RCC 7860 (cell line): Measurements from ENCODE around the gene MRPL51.
A peak's percentile ranks its signal among the peaks of the same experiment; 100 is the strongest.
"Not testable (repeated sequence)": the region's sequence is repeated elsewhere in the genome, so short reads cannot be mapped to it uniquely, and the experiment has no call there.

Experiments used
- DNase-seq: peaks from one replicate; pipeline ENCODE4 v3.0.0-alpha.2; 2015; ENCODE audit warnings: low spot score
- FAIRE-seq: peaks from 2 replicates; lab custom pipeline; 2012; peaks lifted over from hg19 to GRCh38; lab: Jason Lieb, UNC

The MRPL51 gene

GRCh38 chr12:6492838-6493496, at the start of gene MRPL51:
TSS of gene MRPL51 (minus strand) at chr12:6493262. CDS start at chr12:6493136, 126 bp downstream.
- DNase-seq (peak; percentile 80), FAIRE-seq (peak; percentile 35)

- no peak for DNase-seq
- no peak for FAIRE-seq
These were observed 49.3 kb upstream of the MRPL51 start for GRCh38 chr12:6542209-6543009.

DNA sequence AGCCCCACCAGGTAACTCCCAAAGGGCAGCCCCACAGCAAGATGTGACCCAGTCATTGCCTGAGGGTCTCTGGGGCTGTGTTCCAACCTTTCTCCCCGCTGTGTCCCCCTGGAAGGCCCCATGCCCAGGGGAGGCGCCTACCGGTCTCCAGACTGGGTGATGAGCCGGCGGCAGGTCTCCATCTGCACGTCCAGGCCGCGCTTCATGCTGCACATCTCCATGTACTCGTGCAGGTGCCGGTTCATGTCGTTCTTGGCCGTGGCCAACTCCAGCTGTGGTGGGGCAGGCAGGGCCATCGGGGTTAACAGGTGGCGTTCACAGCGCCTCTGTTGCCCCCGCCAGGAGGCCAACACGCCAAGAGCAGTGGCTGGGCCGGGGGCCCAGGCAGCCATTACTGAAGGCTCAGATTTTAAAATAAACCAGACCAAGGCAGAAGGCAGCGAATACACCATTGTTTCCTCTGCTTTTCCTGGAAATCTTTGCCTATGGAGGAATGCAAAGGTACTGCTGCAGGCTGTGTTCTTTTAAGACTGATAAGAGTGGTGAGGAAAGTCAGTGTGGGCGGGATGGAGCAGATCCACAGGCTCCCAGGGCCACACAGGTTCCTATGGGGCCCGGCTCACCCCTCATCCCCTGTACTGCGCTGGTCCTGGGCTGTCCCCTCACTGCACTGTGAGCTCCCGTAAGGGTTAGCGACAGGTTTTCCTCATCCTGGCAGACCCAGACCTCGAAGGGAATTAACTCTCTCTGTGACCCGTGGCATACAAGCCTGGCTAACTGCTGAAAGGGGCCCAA, 48.5 kb upstream of the MRPL51 start:
- DNase-seq, result no peak
- no peak for FAIRE-seq

GRCh38 chr12:6540181-6540877, 47.3 kb upstream of the MRPL51 start:
- DNase-seq (peak; percentile 85), FAIRE-seq (peak; percentile 80)

GRCh38 chr12:6539707-6540134, 46.7 kb upstream of the MRPL51 start:
- DNase-seq (no peak), FAIRE-seq (no peak)

DNA sequence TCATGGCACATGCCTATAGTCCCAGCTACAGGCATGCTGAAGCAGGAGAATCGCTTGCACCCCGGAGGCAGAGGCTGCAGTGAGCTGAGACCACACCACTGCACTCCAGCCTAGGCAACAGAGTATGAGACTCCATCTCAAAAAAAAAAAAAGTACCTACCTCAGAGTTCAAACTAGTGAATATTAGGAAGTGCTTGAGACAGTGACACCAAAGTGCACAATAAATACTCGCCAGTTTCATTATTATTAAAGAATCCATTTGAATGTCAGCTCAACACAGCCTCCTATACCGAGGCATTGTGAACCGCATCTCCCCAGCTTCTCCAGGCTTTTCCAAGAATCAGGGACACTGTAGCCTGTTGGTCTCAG, 46.2 kb upstream of the MRPL51 start:
- FAIRE-seq (no peak), DNase-seq (no peak)

- DNase-seq (peak; percentile 49), FAIRE-seq (no peak)
These were observed 45.6 kb upstream of the MRPL51 start for GRCh38 chr12:6538420-6539313.

GRCh38 chr12:6537580-6538419, 44.7 kb upstream of the MRPL51 start:
- peak; percentile 61 for DNase-seq

GRCh38 chr12:6536894-6537579, 44.0 kb upstream of the MRPL51 start:
- FAIRE-seq, result no peak
- no peak for DNase-seq

More at GRCh38 chr12:6537580-6538419, 44.7 kb upstream of the MRPL51 start:
- FAIRE-seq, result not testable (repeated sequence)

GRCh38 chr12:6535960-6536847, 43.1 kb upstream of the MRPL51 start:
- DNase-seq (no peak), FAIRE-seq (no peak)

GRCh38 chr12:6535697-6535946, 42.6 kb upstream of the MRPL51 start:
- DNase-seq (no peak), FAIRE-seq (no peak)

GRCh38 chr12:6534945-6535696, 42.1 kb upstream of the MRPL51 start:
- DNase-seq (peak; percentile 60), FAIRE-seq (no peak)

DNA sequence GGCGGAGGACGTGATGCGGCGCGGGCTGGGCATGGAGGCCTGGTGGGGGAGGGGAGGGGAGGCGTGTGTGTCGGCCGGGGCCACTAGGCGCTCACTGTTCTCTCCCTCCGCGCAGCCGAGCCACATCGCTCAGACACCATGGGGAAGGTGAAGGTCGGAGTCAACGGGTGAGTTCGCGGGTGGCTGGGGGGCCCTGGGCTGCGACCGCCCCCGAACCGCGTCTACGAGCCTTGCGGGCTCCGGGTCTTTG, 41.6 kb upstream of the MRPL51 start:
- FAIRE-seq, result no peak

DNA sequence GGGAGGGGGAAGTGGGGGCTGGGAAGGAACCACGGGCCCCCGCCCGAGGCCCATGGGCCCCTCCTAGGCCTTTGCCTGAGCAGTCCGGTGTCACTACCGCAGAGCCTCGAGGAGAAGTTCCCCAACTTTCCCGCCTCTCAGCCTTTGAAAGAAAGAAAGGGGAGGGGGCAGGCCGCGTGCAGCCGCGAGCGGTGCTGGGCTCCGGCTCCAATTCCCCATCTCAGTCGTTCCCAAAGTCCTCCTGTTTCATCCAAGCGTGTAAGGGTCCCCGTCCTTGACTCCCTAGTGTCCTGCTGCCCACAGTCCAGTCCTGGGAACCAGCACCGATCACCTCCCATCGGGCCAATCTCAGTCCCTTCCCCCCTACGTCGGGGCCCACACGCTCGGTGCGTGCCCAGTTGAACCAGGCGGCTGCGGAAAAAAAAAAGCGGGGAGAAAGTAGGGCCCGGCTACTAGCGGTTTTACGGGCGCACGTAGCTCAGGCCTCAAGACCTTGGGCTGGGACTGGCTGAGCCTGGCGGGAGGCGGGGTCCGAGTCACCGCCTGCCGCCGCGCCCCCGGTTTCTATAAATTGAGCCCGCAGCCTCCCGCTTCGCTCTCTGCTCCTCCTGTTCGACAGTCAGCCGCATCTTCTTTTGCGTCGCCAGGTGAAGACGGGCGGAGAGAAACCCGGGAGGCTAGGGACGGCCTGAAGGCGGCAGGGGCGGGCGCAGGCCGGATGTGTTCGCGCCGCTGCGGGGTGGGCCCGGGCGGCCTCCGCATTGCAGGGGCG, 41.0 kb upstream of the MRPL51 start, which contains the start of gene GAPDH:
TSS of gene GAPDH (plus strand) at position 595 of the 772 bp plus-strand sequence. CDS start 316 bp downstream, outside the sequence.
- peak; percentile 49 for FAIRE-seq
- peak; percentile 94 for DNase-seq

More for the DNA sequence above, 41.6 kb upstream of the MRPL51 start:
- no peak for DNase-seq

DNA sequence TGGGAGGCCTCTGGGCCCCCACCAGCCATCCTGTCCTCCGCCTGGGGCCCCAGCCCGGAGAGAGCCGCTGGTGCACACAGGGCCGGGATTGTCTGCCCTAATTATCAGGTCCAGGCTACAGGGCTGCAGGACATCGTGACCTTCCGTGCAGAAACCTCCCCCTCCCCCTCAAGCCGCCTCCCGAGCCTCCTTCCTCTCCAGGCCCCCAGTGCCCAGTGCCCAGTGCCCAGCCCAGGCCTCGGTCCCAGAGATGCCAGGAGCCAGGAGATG, 40.5 kb upstream of the MRPL51 start:
- FAIRE-seq (no peak), DNase-seq (no peak)

DNA sequence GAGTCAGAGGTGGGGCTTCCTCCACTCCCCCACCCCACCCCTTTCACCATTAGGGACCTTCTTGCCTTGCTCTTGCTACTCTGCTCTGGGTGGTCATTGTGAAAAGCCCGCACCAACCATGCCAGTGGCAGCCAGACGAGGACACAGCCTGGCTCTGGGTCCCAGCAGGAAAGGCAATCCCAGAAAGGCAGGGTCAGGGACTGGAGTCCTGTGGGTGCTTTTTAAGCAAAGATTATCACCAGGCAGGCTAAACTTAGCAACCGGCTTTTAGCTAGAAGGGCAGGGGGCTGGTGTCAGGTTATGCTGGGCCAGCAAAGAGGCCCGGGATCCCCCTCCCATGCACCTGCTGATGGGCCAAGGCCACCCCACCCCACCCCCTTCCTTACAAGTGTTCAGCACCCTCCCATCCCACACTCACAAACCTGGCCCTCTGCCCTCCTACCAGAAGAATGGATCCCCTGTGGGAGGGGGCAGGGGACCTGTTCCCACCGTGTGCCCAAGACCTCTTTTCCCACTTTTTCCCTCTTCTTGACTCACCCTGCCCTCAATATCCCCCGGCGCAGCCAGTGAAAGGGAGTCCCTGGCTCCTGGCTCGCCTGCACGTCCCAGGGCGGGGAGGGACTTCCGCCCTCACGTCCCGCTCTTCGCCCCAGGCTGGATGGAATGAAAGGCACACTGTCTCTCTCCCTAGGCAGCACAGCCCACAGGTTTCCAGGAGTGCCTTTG, 40.0 kb upstream of the MRPL51 start:
- FAIRE-seq (no peak), DNase-seq (peak; percentile 72)
